DMS 273 (cell line): ENCODE measurements around the gene PRCC.
"Not testable (repeated sequence)": the region's sequence is repeated elsewhere in the genome, so short reads cannot be mapped to it uniquely, and the experiment has no call there.

ENCODE experiments used
- DNase-seq: peaks from one replicate; lab custom pipeline; 2025; ENCODE audit not compliant: unreplicated experiment; lab: John Stamatoyannopoulos, UW

Gene PRCC

GRCh38 chr1:156760092-156760795 lies 7.1 kb upstream of the PRCC start:
- DNase-seq: peak; percentile 69

GRCh38 chr1:156760796-156761104 lies 6.6 kb upstream of the PRCC start:
- DNase-seq: no peak

GRCh38 chr1:156765136-156765535 lies 2.2 kb upstream of the PRCC start:
- not testable (repeated sequence) for DNase-seq

- no peak for DNase-seq
Measured at GRCh38 chr1:156765666-156766065, 1.7 kb upstream of the PRCC start.

GRCh38 chr1:156766298-156767100 lies 836 bp upstream of the PRCC start:
- DNase-seq: no peak

GRCh38 chr1:156767879-156768604 lies 707 bp downstream of the PRCC start:
- peak; percentile 82 for DNase-seq

GRCh38 chr1:156768610-156769295 lies 1.4 kb downstream of the PRCC start:
- DNase-seq: no peak

GRCh38 chr1:156772222-156772621 lies 4.9 kb downstream of the PRCC start:
- no peak for DNase-seq

GRCh38 chr1:156772728-156773497 lies 5.6 kb downstream of the PRCC start:
- DNase-seq: no peak

- peak; percentile 32 for DNase-seq
Measured at GRCh38 chr1:156773607-156774006, 6.3 kb downstream of the PRCC start.

GRCh38 chr1:156775799-156776198 lies 8.5 kb downstream of the PRCC start:
- DNase-seq: no peak

- no peak for DNase-seq
Measured at GRCh38 chr1:156776942-156777341, 9.6 kb downstream of the PRCC start.

- DNase-seq: no peak
Measured at GRCh38 chr1:156777573-156777972, 10.2 kb downstream of the PRCC start.

GRCh38 chr1:156781585-156782186 lies 14.4 kb downstream of the PRCC start:
- DNase-seq: no peak

GRCh38 chr1:156785458-156785857 lies 18.1 kb downstream of the PRCC start:
- DNase-seq: no peak

GRCh38 chr1:156786640-156787039 lies 19.3 kb downstream of the PRCC start:
- no peak for DNase-seq

GRCh38 chr1:156788136-156788535 lies 20.8 kb downstream of the PRCC start:
- no peak for DNase-seq

GRCh38 chr1:156789621-156790318 lies 22.4 kb downstream of the PRCC start:
- DNase-seq: no peak

GRCh38 chr1:156794506-156795373 lies 27.4 kb downstream of the PRCC start:
- no peak for DNase-seq
